Gastroesophageal sphincter (tissue), 3 donors: ENCODE data around the gene MBNL1.

Experiments used
- CTCF ChIP-seq, 4 experiments: fragments of 200-600 bp in 2 of 4; fragments of 450-650 bp in 2 of 4; sonication (generic) in 1 of 4; IDR thresholded peaks; one replicate each; pipeline ENCODE4 v1.5.1; 2017 to 2019; ENCODE audit warnings: antibody characterized with exemption in 4 of 4, mild to moderate bottlenecking in 2 of 4, moderate library complexity in 2 of 4
- EP300 ChIP-seq: sonication (generic); formaldehyde crosslinking; IDR thresholded peaks from one replicate; pipeline ENCODE4 v1.6.1; 2017; ENCODE audit warnings: antibody characterized with exemption, mild to moderate bottlenecking
- POLR2A ChIP-seq, 2 donors: fragments of 450-650 bp; IDR thresholded peaks; one replicate each; pipeline ENCODE4 v1.6.1; 2017; ENCODE audit warnings: antibody characterized with exemption in 2 of 2, mild to moderate bottlenecking in 2 of 2, moderate library complexity in 1 of 2
- POLR2AphosphoS5 ChIP-seq: sonication (generic); formaldehyde crosslinking; IDR thresholded peaks from one replicate; pipeline ENCODE4 v1.6.1; 2017; ENCODE audit warnings: antibody characterized with exemption

DNA sequence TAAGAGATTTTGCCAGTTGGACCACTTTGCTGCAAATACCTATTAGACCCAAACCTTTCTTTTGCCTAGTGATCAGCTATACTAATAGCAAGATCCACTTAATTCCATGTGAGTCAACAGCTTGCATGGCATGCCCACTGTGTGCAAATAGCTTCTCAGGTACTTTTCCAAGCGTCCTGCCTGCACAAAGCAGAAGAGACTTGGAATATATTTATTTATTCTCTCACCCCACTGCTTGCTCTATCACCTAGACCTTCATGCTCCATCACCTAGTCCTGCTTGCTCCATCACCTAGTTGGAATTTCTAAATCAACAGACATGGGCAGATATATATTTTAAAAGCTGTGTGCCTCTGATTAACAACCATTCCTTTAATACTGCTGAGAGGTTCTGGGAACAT, 47.6 kb downstream of the MBNL1 start:
- TF ChIP-seq CTCF (IDR thresholded peaks at IDR 0.05) (no peak), POLR2A (IDR thresholded peaks at IDR 0.05) (no peak), POLR2AphosphoS5 (no peak), EP300 (no peak)
